OCI-LY7 (cell line): ENCODE measurements around the gene RUVBL1.

Source experiments
- EZH2phosphoT487 ChIP-seq: fragments of 200-600 bp; sonication (generic); IDR thresholded peaks from 2 replicates; pipeline ENCODE4 v1.6.1; 2018; ENCODE audit warnings: low read depth, borderline replicate concordance, mild to moderate bottlenecking, mixed run types, antibody characterized with exemption, low read length, moderate library complexity, mixed read lengths
- TF ChIP-seq, protein P1 (sequence below): fragments of 200-600 bp; sonication (generic); conservative IDR thresholded peaks from 2 replicates; pipeline ENCODE4 v1.5.1; 2014; ENCODE audit warnings: mild to moderate bottlenecking, antibody characterized with exemption, low read length, moderate library complexity, mixed read lengths

GRCh38 chr3:128082546-128082945 lies 41.1 kb downstream of the RUVBL1 start:
- TF ChIP-seq, protein P1, sequence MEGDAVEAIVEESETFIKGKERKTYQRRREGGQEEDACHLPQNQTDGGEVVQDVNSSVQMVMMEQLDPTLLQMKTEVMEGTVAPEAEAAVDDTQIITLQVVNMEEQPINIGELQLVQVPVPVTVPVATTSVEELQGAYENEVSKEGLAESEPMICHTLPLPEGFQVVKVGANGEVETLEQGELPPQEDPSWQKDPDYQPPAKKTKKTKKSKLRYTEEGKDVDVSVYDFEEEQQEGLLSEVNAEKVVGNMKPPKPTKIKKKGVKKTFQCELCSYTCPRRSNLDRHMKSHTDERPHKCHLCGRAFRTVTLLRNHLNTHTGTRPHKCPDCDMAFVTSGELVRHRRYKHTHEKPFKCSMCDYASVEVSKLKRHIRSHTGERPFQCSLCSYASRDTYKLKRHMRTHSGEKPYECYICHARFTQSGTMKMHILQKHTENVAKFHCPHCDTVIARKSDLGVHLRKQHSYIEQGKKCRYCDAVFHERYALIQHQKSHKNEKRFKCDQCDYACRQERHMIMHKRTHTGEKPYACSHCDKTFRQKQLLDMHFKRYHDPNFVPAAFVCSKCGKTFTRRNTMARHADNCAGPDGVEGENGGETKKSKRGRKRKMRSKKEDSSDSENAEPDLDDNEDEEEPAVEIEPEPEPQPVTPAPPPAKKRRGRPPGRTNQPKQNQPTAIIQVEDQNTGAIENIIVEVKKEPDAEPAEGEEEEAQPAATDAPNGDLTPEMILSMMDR = no peak
- TF ChIP-seq EZH2phosphoT487 = no peak
